ENCODE results near the gene GPR55. TPM values are rescaled to one million over a fixed set of nuclear protein-coding genes. Genes with fewer than 3 reads are reported as not detected.

GPR55 gene
- total and polyA plus RNA-seq, 2 of the 8 experiments (the other 6 are each of a cell fraction or from before 2014, with no cell fraction given) = not detected

DNA sequence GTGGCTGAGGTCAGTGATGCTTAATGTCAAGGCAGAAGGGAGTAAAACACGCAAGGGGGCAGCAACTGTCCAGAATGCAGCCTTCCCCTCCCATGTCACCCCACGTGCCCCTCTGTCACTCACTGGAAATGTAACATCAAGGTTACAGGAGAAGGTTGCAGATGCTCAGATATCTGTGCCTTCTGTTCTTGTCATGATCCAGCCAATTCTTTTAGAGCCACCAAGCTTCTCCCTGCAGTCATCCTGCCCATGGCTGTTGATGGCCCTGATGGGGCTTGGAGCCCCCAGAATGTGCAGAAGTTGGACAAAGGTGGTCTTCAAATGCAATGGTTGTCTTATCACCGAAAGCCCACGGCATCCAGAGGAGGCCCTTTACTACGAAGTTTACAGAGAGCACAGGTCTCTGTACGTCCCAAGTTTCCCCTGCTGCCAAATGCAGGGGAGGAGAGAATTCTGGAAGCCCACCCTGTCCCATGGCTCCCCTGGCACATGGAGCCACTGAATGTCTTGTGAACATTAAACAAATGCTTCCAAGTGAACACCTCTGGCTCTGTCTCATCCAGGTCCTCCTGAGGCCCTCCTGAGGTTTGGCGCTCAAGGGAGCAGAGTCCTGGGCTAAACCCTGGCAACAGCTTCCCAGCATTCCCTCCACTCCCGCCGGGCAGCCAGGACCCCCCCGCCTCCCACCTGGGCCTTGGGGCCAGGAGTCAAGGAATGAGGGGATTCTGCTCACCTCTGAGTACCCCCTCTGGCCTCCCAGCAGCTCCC lies 4.5 kb upstream of the GPR55 start (continued):
- TF ChIP-seq, protein P1, sequence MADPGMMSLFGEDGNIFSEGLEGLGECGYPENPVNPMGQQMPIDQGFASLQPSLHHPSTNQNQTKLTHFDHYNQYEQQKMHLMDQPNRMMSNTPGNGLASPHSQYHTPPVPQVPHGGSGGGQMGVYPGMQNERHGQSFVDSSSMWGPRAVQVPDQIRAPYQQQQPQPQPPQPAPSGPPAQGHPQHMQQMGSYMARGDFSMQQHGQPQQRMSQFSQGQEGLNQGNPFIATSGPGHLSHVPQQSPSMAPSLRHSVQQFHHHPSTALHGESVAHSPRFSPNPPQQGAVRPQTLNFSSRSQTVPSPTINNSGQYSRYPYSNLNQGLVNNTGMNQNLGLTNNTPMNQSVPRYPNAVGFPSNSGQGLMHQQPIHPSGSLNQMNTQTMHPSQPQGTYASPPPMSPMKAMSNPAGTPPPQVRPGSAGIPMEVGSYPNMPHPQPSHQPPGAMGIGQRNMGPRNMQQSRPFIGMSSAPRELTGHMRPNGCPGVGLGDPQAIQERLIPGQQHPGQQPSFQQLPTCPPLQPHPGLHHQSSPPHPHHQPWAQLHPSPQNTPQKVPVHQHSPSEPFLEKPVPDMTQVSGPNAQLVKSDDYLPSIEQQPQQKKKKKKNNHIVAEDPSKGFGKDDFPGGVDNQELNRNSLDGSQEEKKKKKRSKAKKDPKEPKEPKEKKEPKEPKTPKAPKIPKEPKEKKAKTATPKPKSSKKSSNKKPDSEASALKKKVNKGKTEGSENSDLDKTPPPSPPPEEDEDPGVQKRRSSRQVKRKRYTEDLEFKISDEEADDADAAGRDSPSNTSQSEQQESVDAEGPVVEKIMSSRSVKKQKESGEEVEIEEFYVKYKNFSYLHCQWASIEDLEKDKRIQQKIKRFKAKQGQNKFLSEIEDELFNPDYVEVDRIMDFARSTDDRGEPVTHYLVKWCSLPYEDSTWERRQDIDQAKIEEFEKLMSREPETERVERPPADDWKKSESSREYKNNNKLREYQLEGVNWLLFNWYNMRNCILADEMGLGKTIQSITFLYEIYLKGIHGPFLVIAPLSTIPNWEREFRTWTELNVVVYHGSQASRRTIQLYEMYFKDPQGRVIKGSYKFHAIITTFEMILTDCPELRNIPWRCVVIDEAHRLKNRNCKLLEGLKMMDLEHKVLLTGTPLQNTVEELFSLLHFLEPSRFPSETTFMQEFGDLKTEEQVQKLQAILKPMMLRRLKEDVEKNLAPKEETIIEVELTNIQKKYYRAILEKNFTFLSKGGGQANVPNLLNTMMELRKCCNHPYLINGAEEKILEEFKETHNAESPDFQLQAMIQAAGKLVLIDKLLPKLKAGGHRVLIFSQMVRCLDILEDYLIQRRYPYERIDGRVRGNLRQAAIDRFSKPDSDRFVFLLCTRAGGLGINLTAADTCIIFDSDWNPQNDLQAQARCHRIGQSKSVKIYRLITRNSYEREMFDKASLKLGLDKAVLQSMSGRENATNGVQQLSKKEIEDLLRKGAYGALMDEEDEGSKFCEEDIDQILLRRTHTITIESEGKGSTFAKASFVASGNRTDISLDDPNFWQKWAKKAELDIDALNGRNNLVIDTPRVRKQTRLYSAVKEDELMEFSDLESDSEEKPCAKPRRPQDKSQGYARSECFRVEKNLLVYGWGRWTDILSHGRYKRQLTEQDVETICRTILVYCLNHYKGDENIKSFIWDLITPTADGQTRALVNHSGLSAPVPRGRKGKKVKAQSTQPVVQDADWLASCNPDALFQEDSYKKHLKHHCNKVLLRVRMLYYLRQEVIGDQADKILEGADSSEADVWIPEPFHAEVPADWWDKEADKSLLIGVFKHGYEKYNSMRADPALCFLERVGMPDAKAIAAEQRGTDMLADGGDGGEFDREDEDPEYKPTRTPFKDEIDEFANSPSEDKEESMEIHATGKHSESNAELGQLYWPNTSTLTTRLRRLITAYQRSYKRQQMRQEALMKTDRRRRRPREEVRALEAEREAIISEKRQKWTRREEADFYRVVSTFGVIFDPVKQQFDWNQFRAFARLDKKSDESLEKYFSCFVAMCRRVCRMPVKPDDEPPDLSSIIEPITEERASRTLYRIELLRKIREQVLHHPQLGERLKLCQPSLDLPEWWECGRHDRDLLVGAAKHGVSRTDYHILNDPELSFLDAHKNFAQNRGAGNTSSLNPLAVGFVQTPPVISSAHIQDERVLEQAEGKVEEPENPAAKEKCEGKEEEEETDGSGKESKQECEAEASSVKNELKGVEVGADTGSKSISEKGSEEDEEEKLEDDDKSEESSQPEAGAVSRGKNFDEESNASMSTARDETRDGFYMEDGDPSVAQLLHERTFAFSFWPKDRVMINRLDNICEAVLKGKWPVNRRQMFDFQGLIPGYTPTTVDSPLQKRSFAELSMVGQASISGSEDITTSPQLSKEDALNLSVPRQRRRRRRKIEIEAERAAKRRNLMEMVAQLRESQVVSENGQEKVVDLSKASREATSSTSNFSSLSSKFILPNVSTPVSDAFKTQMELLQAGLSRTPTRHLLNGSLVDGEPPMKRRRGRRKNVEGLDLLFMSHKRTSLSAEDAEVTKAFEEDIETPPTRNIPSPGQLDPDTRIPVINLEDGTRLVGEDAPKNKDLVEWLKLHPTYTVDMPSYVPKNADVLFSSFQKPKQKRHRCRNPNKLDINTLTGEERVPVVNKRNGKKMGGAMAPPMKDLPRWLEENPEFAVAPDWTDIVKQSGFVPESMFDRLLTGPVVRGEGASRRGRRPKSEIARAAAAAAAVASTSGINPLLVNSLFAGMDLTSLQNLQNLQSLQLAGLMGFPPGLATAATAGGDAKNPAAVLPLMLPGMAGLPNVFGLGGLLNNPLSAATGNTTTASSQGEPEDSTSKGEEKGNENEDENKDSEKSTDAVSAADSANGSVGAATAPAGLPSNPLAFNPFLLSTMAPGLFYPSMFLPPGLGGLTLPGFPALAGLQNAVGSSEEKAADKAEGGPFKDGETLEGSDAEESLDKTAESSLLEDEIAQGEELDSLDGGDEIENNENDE (IDR thresholded peaks at IDR 0.05; ENCODE audit: insufficient replicate concordance, low read length) = no peak
- TF ChIP-seq PHF8 (conservative IDR thresholded peaks at IDR 0.05; ENCODE audit: low read depth, low read length) = no peak
- TF ChIP-seq NRF1 (IDR thresholded peaks at IDR 0.05; ENCODE audit: low read depth, low read length) = no peak
- no peak for TF ChIP-seq KDM4A (IDR thresholded peaks at IDR 0.05; ENCODE audit: low read depth, low read length, severe bottlenecking)
- TF ChIP-seq BRCA1 (IDR thresholded peaks at IDR 0.05; ENCODE audit: low read depth, low read length) = no peak
- TF ChIP-seq EZH2 (IDR thresholded peaks at IDR 0.05; ENCODE audit: low read depth, low read length, severe bottlenecking) = no peak
- no peak for TF ChIP-seq CBX8 (IDR thresholded peaks at IDR 0.05; ENCODE audit: borderline replicate concordance, low read depth, low read length)
- TF ChIP-seq BCL11A (IDR thresholded peaks at IDR 0.05; ENCODE audit: low read depth in 2 of 2, low read length in 2 of 2) = no peak
- no peak for TF ChIP-seq HDAC2 (IDR thresholded peaks at IDR 0.05; ENCODE audit: borderline replicate concordance in 1 of 2, low read depth in 2 of 2, low read length in 2 of 2)

Data from H1 (cell line).